H9 (cell line): Measurements from ENCODE around the gene PAK5. TPM values are rescaled to one million over a fixed set of nuclear protein-coding genes. Genes with fewer than 3 reads are reported as not detected.

Source experiments
- DNase-seq: peaks from one replicate; pipeline ENCODE4 v3.0.0-alpha.2; 2017
- H2AFZ ChIP-seq: one replicate; pipeline ENCODE4 v1.6.1; 2013; ENCODE audit warnings: mild to moderate bottlenecking, low read length, control low read depth, moderate library complexity
- H2AK5ac ChIP-seq: 2 replicates; pipeline ENCODE4 v1.6.1; 2013; ENCODE audit warnings: low read length, control low read depth, mixed read lengths; ENCODE audit not compliant: insufficient read length
- H2BK120ac ChIP-seq: one replicate; pipeline ENCODE4 v1.6.1; 2013; ENCODE audit warnings: low read depth, mild to moderate bottlenecking, low read length, control low read depth, inconsistent platforms; ENCODE audit not compliant: poor library complexity, severe bottlenecking
- H2BK12ac ChIP-seq: 2 replicates; pipeline ENCODE4 v1.6.1; 2013; ENCODE audit warnings: low read length, control low read depth, mixed read lengths, low read depth; ENCODE audit not compliant: insufficient read length
- H2BK15ac ChIP-seq: 2 replicates; pipeline ENCODE4 v1.6.1; 2013; ENCODE audit warnings: low read depth, low read length, control low read depth
- H2BK20ac ChIP-seq: one replicate; pipeline ENCODE4 v1.6.1; 2013; ENCODE audit warnings: low read depth, mild to moderate bottlenecking, low read length, control low read depth, inconsistent platforms; ENCODE audit not compliant: poor library complexity, severe bottlenecking
- H2BK5ac ChIP-seq: 2 replicates; pipeline ENCODE4 v1.6.1; 2013; ENCODE audit warnings: low read length, control low read depth, mixed read lengths; ENCODE audit not compliant: insufficient read length
- H3K14ac ChIP-seq: 2 replicates; pipeline ENCODE4 v1.6.1; 2013; ENCODE audit warnings: low read length, control low read depth; ENCODE audit not compliant: insufficient read depth
- H3K18ac ChIP-seq: 2 replicates; pipeline ENCODE4 v1.6.1; 2013; ENCODE audit warnings: low read depth, mild to moderate bottlenecking, mixed read lengths, low read length, control low read depth; ENCODE audit not compliant: insufficient read length
- H3K23ac ChIP-seq: 2 replicates; pipeline ENCODE4 v1.6.1; 2013; ENCODE audit warnings: low read length, control low read depth, mixed read lengths, low read depth; ENCODE audit not compliant: insufficient read length
- H3K23me2 ChIP-seq: 2 replicates; pipeline ENCODE4 v1.6.1; 2013; ENCODE audit warnings: low read depth, mild to moderate bottlenecking, mixed read lengths, low read length, control low read depth; ENCODE audit not compliant: insufficient read length, poor library complexity, severe bottlenecking
- H3K27ac ChIP-seq: 2 replicates; pipeline ENCODE4 v1.5.1; 2013; ENCODE audit warnings: low read length, control low read depth, mixed read lengths, low read depth; ENCODE audit not compliant: insufficient read length
- H3K27me3 ChIP-seq: 2 replicates; pipeline ENCODE4 v1.6.1; 2013; ENCODE audit warnings: low read length, control low read depth, inconsistent platforms; ENCODE audit not compliant: insufficient read depth
- H3K4ac ChIP-seq: 2 replicates; pipeline ENCODE4 v1.6.1; 2013; ENCODE audit warnings: low read depth, mild to moderate bottlenecking, control low read depth, inconsistent platforms, low read length, moderate library complexity
- H3K4me1 ChIP-seq: 2 replicates; pipeline ENCODE4 v1.6.1; 2013; ENCODE audit warnings: low read length, control low read depth, inconsistent platforms; ENCODE audit not compliant: insufficient read depth
- H3K4me2 ChIP-seq: 2 replicates; pipeline ENCODE4 v1.6.1; 2013; ENCODE audit warnings: low read length, control low read depth, mixed read lengths; ENCODE audit not compliant: insufficient read length, insufficient read depth
- H3K56ac ChIP-seq: 2 replicates; pipeline ENCODE4 v1.6.1; 2013; ENCODE audit warnings: low read depth, mild to moderate bottlenecking, mixed read lengths, low read length, control low read depth; ENCODE audit not compliant: insufficient read length
- H3K79me1 ChIP-seq: 2 replicates; pipeline ENCODE4 v1.6.1; 2013; ENCODE audit warnings: low read depth, mild to moderate bottlenecking, moderate library complexity, low read length, control low read depth, inconsistent platforms; ENCODE audit not compliant: insufficient read depth, poor library complexity, severe bottlenecking
- H3K79me2 ChIP-seq: 2 replicates; pipeline ENCODE4 v1.6.1; 2013; ENCODE audit warnings: low read length, control low read depth, inconsistent platforms; ENCODE audit not compliant: insufficient read depth
- H3K9ac ChIP-seq: 2 replicates; pipeline ENCODE4 v1.6.1; 2013; ENCODE audit warnings: low read length, control low read depth, mixed read lengths; ENCODE audit not compliant: insufficient read length; ENCODE audit errors: extremely low read depth
- H3K9me3 ChIP-seq: one replicate; pipeline ENCODE4 v1.6.1; 2013; ENCODE audit warnings: low read depth, low read length, inconsistent platforms; ENCODE audit not compliant: control insufficient read depth
- H3T11ph ChIP-seq: one replicate; pipeline ENCODE4 v1.6.1; 2013; ENCODE audit warnings: mild to moderate bottlenecking, low read length, control low read depth, inconsistent platforms
- H4K20me1 ChIP-seq: one replicate; pipeline ENCODE4 v1.6.1; 2013; ENCODE audit not compliant: control insufficient read depth, insufficient read length, insufficient read depth
- H4K5ac ChIP-seq: 2 replicates; pipeline ENCODE4 v1.6.1; 2013; ENCODE audit warnings: low read depth, mild to moderate bottlenecking, mixed read lengths, low read length, control low read depth; ENCODE audit not compliant: insufficient read length
- H4K8ac ChIP-seq: replicated peaks from 2 replicates; pipeline ENCODE4 v1.6.1; 2013; ENCODE audit warnings: low read length, control low read depth, mixed read lengths, low read depth; ENCODE audit not compliant: insufficient read length
- H4K91ac ChIP-seq: 2 replicates; pipeline ENCODE4 v1.6.1; 2013; ENCODE audit warnings: low read depth, mild to moderate bottlenecking, moderate library complexity, mixed read lengths, low read length, control low read depth; ENCODE audit not compliant: insufficient read length
- H3K27ac Mint-ChIP-seq, 3 experiments: 2 replicates in 2 of 3; 3 replicates in 1 of 3; pipeline ENCODE4 v1.8.0; 2020 to 2021; ENCODE audit warnings: mixed read lengths in 3 of 3, mild to moderate bottlenecking in 1 of 3, moderate library complexity in 1 of 3
- H3K27me3 Mint-ChIP-seq: 2 replicates; pipeline ENCODE4 v1.8.0; 2021; ENCODE audit warnings: low read depth, mild to moderate bottlenecking, moderate library complexity, mixed read lengths
- H3K36me3 Mint-ChIP-seq, 3 experiments: 2 replicates in 2 of 3; 3 replicates in 1 of 3; pipeline ENCODE4 v1.8.0; 2020 to 2021; ENCODE audit warnings: low read depth in 3 of 3, mixed read lengths in 3 of 3; ENCODE audit not compliant: insufficient read depth in 1 of 3
- H3K4me1 Mint-ChIP-seq, 2 experiments: 2 replicates each; pipeline ENCODE4 v1.8.0; 2020; ENCODE audit warnings: mixed read lengths in 2 of 2
- H3K4me3 Mint-ChIP-seq, 2 experiments: 2 replicates in 1 of 2; 3 replicates in 1 of 2; pipeline ENCODE4 v1.8.0; 2020 to 2021; ENCODE audit warnings: mild to moderate bottlenecking in 2 of 2, mixed read lengths in 2 of 2, moderate library complexity in 1 of 2
- H3K9me3 Mint-ChIP-seq, 2 experiments: 2 replicates in 1 of 2; 3 replicates in 1 of 2; pipeline ENCODE4 v1.8.0; 2020; ENCODE audit warnings: mild to moderate bottlenecking in 2 of 2, mixed read lengths in 2 of 2, moderate library complexity in 1 of 2
- WGBS: extraction: QIAGEN DNeasy Blood & Tissue Kit; methylation state at CpG from one replicate; pipeline ENCODE4 v1.1.7; 2013; ENCODE audit warnings: missing lambda C conversion rate, low lambda C conversion rate, mixed read lengths; ENCODE audit not compliant: insufficient read length; ENCODE audit errors: extremely low coverage; 5-methylcytosine and 5-hydroxymethylcytosine counted together
- total RNA-seq: library from RNA; stranded (reverse); gene quantifications from 2 replicates; pipeline ENCODE4 v1.2.1, GENCODE V29; 2021
- TF ChIP-seq, protein P1 (sequence below): fragments of 200-600 bp; sonication (generic); conservative IDR thresholded peaks from 3 replicates; pipeline ENCODE4 v1.8.0; 2021; ENCODE audit warnings: antibody characterized with exemption, mild to moderate bottlenecking

PAK5 gene
- total RNA-seq, 1 experiment from 2014 or later: 0.20 TPM

DNA sequence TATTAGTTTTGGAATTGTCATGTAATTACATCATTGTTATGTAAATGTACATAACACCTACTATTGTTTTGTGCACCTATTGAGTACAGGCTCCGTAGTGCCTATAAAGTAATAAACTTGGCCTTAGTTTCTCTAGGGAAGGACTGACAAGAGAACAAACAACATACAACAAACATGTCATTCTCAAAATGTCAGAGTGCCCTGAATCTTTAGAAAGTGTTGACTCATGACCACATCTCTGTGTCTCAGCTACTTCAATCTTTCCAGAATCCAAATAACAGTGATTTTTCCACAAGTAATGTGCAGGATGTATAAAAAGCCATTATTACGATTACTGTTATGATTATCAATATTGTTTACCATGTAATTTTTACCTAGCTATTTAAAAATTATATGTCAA, 307.3 kb downstream of the PAK5 start:
- Histone ChIP-seq H2BK120ac (no peak overlapping the region), H3K9me3 (no peaks in the 10 kb centered on the region), H3K79me1 (no peaks in the 10 kb centered on the region), H3K23ac (no peak overlapping the region), H2BK20ac (no peak overlapping the region), H3K27me3 (no peaks in the 10 kb centered on the region), H4K5ac (no peak overlapping the region), H2BK5ac (no peak overlapping the region), H3K79me2 (no peaks in the 10 kb centered on the region), H2BK12ac (no peak overlapping the region), H3K4me1 (no peaks in the 10 kb centered on the region), H2AFZ (no peak overlapping the region), H4K91ac (no peak overlapping the region), H4K8ac (no peak overlapping the region), H3K27ac (no peak overlapping the region), H3K18ac (no peak overlapping the region), H2BK15ac (no peak overlapping the region), H3K4ac (no peak overlapping the region), H3K4me2 (no peak overlapping the region), H4K20me1 (no peaks in the 10 kb centered on the region), H3K14ac (no peak overlapping the region), H2AK5ac (no peak overlapping the region), H3K9ac (no peak overlapping the region), H3K23me2 (no peaks in the 10 kb centered on the region), H3T11ph (no peak overlapping the region), H3K56ac (no peak overlapping the region)
- no CpG with 5 or more reads among the region's 2 CpGs for WGBS
- Mint-ChIP-seq H3K9me3 (peaks cover 0 to 1% of the 10 kb centered on the region in 2 experiments; a peak in 1 of 5 replicates), H3K27ac (no peak overlapping the region), H3K4me3 (no peak overlapping the region), H3K4me1 (peaks cover 19 to 23% of the 10 kb centered on the region in 2 experiments), H3K27me3 (peaks cover 11% of the 10 kb centered on the region), H3K36me3 (no peaks in the 10 kb centered on the region; a peak in 1 of 7 replicates)
- no peak for DNase-seq
- TF ChIP-seq, protein P1, sequence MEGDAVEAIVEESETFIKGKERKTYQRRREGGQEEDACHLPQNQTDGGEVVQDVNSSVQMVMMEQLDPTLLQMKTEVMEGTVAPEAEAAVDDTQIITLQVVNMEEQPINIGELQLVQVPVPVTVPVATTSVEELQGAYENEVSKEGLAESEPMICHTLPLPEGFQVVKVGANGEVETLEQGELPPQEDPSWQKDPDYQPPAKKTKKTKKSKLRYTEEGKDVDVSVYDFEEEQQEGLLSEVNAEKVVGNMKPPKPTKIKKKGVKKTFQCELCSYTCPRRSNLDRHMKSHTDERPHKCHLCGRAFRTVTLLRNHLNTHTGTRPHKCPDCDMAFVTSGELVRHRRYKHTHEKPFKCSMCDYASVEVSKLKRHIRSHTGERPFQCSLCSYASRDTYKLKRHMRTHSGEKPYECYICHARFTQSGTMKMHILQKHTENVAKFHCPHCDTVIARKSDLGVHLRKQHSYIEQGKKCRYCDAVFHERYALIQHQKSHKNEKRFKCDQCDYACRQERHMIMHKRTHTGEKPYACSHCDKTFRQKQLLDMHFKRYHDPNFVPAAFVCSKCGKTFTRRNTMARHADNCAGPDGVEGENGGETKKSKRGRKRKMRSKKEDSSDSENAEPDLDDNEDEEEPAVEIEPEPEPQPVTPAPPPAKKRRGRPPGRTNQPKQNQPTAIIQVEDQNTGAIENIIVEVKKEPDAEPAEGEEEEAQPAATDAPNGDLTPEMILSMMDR: no peak
